Erythroblast (primary cell): ENCODE results near the gene IBA57.

Source experiments
- GATA1 ChIP-seq: IDR thresholded peaks from 2 replicates; pipeline ENCODE4 v1.6.1; 2011; ENCODE audit warnings: low read depth, mild to moderate bottlenecking, control low read depth, low read length, moderate library complexity
- POLR2A ChIP-seq: IDR thresholded peaks from 2 replicates; pipeline ENCODE4 v1.6.1; 2011; ENCODE audit warnings: mild to moderate bottlenecking, low read length

GRCh38 chr1:228226141-228226874, 60.7 kb downstream of the IBA57 start:
- no peak for TF ChIP-seq POLR2A
- no peak for TF ChIP-seq GATA1
